ENCODE results near the gene IMMP2L.

Gene IMMP2L

DNA sequence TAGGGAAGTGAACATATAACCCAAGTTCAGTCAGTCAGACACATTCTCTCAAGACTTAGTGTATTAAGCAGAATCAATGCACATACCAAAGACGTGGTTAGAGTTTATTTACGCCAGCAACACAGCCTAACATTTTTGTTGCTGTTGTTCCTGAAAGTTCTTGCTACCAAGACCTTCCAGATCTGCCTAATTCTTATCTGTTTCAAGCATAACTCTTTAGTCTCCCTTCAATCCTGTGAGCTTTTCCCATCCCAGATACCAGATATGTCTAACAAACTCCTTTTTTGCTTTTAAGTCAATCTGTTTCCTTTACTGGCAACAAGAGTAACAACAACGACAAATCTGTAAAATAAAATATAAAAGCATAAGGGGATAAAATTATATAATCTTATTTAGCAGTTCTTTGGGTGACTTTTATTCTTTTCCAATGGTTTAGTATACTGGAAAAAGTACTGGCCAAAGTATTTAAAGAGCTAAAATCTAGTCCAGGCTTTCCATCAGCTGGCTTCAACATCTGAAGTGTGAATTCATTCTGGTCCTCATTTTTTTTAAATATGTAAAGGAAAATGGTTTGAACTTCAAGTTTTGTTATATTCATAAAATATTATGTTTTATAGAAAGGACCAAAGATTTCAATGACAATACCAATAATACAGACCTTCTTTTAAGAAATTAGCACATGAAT is 193.8 kb downstream of the IMMP2L start:
- no peak overlapping the region for H3K4me3 Mint-ChIP-seq
- H3K27me3 Mint-ChIP-seq, result no peaks in the 10 kb centered on the region
- H3K9me3 Mint-ChIP-seq, result no peaks in the 10 kb centered on the region
- no peak for ATAC-seq (ENCODE audit: low read depth)
- H3K4me1 Mint-ChIP-seq, result no peaks in the 10 kb centered on the region
- no peak for DNase-seq (ENCODE audit: low spot score in 2 of 2)
- H3K36me3 Mint-ChIP-seq, result peaks cover 4% of the 10 kb centered on the region
- no peak overlapping the region for H3K27ac Mint-ChIP-seq

DNA sequence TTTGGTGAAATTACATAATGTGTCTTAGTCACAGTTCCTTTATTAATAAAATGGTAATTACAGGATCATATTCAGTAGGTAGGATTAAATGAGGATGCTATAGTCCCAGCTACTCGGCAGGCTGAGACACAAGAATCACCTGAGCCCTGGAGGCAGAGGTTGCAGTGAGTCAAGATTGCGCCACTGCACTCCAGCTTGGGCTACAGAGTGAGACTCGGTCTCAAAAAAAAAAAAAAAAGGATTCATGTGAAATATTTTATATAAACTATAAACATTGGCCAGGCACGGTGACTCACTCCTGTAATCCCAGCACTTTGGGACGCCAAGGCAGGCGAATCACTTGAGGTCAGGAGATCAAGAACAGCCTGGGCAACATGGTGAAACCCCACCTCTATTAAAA is 197.9 kb downstream of the IMMP2L start:
- Mint-ChIP-seq H3K4me1 (no peaks in the 10 kb centered on the region), H3K4me3 (no peak overlapping the region), H3K27me3 (no peaks in the 10 kb centered on the region), H3K27ac (no peak overlapping the region), H3K9me3 (no peaks in the 10 kb centered on the region), H3K36me3 (no peaks in the 10 kb centered on the region)
- DNase-seq (ENCODE audit: low spot score in 2 of 2), result no peak
- ATAC-seq (ENCODE audit: low read depth), result no peak

DNA sequence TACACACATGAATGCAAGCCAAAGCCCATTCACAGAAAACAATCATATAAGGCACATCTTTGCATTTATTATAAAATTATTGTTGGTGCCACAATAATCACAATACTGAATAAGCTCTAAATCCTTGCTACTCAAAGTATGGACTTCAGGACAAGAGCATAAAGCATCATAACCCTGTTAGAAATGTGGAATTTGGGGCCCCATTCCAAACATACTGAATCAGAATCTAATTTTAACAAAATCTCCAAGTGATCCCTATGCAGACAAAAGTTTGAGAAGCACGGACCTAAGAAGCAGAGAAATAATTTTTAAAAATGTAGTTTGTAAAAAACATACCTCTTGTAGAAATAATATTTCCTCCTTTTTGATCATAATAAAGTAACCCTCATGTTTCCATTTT is 199.2 kb downstream of the IMMP2L start:
- H3K27me3 Mint-ChIP-seq, result no peaks in the 10 kb centered on the region
- no peak for DNase-seq (ENCODE audit: low spot score in 2 of 2)
- no peak overlapping the region for H3K4me3 Mint-ChIP-seq

DNA sequence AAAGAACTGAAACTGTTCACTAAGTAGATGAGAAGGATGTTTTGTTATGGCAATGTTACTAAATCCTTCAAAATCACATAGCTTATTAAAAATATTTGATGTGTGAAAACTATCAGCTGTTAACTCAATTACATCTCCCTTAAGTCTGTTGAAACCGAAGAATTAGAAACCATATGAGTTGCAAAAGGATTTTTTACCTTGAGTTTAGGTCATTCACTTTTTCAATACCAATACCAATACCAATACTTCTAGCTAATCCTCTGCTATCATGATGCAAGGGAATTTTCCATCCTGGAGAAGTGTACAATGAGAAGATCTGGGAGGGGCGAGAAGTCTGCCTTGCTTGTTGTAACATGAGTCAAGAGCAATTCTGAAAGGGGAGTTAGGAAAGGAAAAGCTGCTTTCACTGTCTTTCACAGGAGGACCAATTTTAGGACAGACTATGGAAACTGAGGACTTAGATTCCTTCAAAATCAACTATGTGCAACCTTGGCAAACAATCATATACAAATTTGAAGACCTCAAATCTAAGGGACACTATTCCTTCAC is 199.7 kb downstream of the IMMP2L start:
- H3K4me3 Mint-ChIP-seq, result no peak overlapping the region
- H3K27me3 Mint-ChIP-seq, result no peaks in the 10 kb centered on the region
- H3K36me3 Mint-ChIP-seq, result no peaks in the 10 kb centered on the region
- DNase-seq (ENCODE audit: low spot score in 2 of 2), result no peak
- H3K27ac Mint-ChIP-seq, result no peak overlapping the region
- peaks cover 2% of the 10 kb centered on the region for H3K4me1 Mint-ChIP-seq
- H3K9me3 Mint-ChIP-seq, result no peaks in the 10 kb centered on the region
- ATAC-seq (ENCODE audit: low read depth), result no peak

More for the DNA sequence above, 199.2 kb downstream of the IMMP2L start:
- peaks cover under 1% of the 10 kb centered on the region for H3K4me1 Mint-ChIP-seq
- H3K9me3 Mint-ChIP-seq, result no peaks in the 10 kb centered on the region
- H3K27ac Mint-ChIP-seq, result no peak overlapping the region
- no peaks in the 10 kb centered on the region for H3K36me3 Mint-ChIP-seq
- ATAC-seq (ENCODE audit: low read depth), result no peak

DNA sequence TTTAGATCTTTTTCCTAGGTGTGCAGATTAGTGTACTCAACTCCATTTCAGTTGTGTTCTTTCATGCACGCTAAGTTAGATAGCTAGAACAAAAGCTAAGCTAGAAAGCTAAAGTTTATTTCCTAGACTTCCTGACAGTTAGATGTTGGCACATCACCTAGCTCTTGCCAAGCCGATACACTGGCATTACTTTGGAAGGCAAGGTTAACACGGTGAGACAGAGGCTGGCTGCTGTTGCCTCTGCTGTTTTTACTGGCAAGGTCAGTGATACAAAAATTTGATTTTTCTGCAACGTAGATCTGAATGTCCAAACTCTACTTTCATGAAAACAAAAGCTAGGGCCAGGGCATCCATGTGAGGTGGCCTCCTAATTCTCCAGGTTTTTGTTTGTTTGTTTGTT is 203.4 kb downstream of the IMMP2L start:
- ATAC-seq (ENCODE audit: low read depth) (no peak), DNase-seq (ENCODE audit: low spot score in 2 of 2) (no peak)
- no peaks in the 10 kb centered on the region for H3K36me3 Mint-ChIP-seq
- H3K4me3 Mint-ChIP-seq, result no peak overlapping the region
- H3K27ac Mint-ChIP-seq, result no peak overlapping the region
- H3K27me3 Mint-ChIP-seq, result no peaks in the 10 kb centered on the region
- H3K4me1 Mint-ChIP-seq, result peaks cover 2% of the 10 kb centered on the region
- no peaks in the 10 kb centered on the region for H3K9me3 Mint-ChIP-seq

DNA sequence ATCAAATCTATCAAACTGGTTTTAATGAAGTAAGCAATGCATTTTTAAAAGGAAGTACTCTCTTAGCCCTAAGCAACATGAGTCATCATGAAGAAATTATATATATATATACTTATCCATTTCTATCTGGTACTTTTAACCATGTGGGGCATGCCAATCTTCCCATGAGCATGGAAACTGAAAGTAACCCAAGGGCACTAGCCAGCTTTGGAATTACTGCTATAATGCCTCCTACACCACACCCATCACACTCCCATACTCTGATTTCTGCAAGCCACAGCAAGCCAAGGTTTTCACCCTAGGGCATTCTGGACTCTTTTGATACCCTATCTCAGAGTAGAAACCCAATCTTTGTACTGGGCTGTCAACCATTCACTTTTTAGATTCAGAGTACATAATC is 204.6 kb downstream of the IMMP2L start:
- ATAC-seq (ENCODE audit: low read depth) (no peak), DNase-seq (ENCODE audit: low spot score in 2 of 2) (no peak)
- H3K9me3 Mint-ChIP-seq, result no peaks in the 10 kb centered on the region
- H3K4me3 Mint-ChIP-seq, result no peak overlapping the region
- H3K27me3 Mint-ChIP-seq, result no peaks in the 10 kb centered on the region
- peaks cover 3% of the 10 kb centered on the region for H3K36me3 Mint-ChIP-seq
- no peak overlapping the region for H3K27ac Mint-ChIP-seq
- peaks cover 2% of the 10 kb centered on the region for H3K4me1 Mint-ChIP-seq

DNA sequence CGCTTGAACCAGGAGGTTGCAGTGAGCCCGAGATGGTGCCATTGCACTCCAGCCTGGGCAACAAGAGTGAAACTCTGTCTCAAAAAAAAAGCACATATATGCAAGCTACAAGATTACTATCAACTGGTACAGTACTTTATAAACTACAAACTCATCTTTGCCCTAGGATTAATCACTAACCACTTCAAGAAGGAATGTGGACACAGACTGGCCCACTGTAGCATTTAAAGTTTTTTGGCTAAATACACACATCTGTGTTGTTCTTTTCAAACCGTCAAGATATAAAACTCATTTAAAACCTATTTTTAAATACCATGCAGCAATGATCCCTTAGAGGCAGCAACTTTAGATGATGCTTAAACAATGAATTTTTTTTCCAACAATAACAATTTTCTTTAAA is 205.4 kb downstream of the IMMP2L start:
- no peak overlapping the region for H3K4me3 Mint-ChIP-seq
- DNase-seq (ENCODE audit: low spot score in 2 of 2), result no peak
- no peaks in the 10 kb centered on the region for H3K27me3 Mint-ChIP-seq
- ATAC-seq (ENCODE audit: low read depth), result no peak
- H3K4me1 Mint-ChIP-seq, result peaks cover 2% of the 10 kb centered on the region
- H3K36me3 Mint-ChIP-seq, result peaks cover 3% of the 10 kb centered on the region
- no peak overlapping the region for H3K27ac Mint-ChIP-seq
- H3K9me3 Mint-ChIP-seq, result no peaks in the 10 kb centered on the region

DNA sequence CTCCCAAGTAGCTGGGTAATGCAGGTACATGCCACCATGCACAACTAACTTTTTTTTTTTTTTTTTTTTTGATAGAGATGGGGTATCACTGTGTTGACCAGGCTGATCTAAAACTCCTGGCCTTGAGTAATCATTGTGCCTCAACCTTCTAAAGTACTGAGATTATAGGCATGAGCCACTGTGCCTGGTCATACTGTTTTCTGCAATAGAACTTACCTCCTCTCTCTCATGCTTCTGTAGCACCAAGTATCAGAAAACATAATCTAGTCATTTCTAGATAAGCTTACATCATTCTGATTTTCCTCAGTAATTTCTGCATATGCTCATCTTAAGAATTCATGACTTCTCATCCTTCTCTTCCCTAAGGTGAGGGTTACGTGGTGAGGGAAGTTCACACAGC is 210.0 kb downstream of the IMMP2L start:
- ATAC-seq (ENCODE audit: low read depth) (no peak), DNase-seq (ENCODE audit: low spot score in 2 of 2) (no peak)
- no peaks in the 10 kb centered on the region for H3K27me3 Mint-ChIP-seq
- H3K4me3 Mint-ChIP-seq, result no peak overlapping the region
- H3K27ac Mint-ChIP-seq, result no peak overlapping the region
- H3K36me3 Mint-ChIP-seq, result peaks cover 5% of the 10 kb centered on the region
- H3K9me3 Mint-ChIP-seq, result no peaks in the 10 kb centered on the region
- no peaks in the 10 kb centered on the region for H3K4me1 Mint-ChIP-seq

DNA sequence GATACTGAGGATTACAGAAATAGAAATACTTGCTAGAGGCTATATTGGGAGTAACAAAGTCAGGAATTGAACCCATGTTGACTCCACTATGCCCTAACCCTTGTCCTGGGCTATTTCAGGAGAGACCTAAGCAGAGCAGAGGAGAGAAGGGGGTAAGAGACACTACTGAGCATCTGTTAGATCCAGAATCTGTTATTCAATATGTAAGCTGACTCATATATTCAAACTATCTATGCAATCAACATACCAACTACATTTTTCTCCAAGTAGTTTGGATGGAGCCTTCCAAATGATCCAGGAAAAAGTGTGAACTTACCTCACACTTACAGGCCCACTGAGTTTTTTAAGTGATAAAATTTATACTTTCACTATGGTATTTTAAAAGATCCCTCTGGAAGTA is 216.1 kb downstream of the IMMP2L start:
- Mint-ChIP-seq H3K4me1 (no peaks in the 10 kb centered on the region), H3K27me3 (no peaks in the 10 kb centered on the region), H3K27ac (no peak overlapping the region)

DNA sequence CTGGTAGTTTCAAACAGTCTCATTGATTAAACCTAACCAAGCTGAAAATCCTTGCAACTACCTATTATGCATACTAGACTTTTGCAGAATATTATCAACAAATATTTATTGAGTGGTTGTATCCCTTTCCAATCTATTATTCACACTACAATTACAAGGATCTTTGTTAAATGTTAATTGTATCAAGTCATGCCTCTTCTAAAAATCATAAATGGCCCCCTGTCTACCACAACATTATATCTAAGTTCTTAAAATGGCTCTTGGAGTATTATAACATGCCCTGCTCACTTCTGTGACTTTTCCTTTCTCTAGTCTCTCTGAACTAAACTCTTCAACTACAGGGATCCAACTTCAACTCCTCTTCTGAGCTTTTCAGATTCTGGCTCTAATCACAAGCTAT is 219.3 kb downstream of the IMMP2L start:
- Mint-ChIP-seq H3K4me1 (no peaks in the 10 kb centered on the region), H3K36me3 (peaks cover 24% of the 10 kb centered on the region), H3K27me3 (no peaks in the 10 kb centered on the region), H3K4me3 (no peak overlapping the region), H3K27ac (no peak overlapping the region), H3K9me3 (peaks cover 15% of the 10 kb centered on the region)
- DNase-seq (ENCODE audit: low spot score in 2 of 2) (no peak), ATAC-seq (ENCODE audit: low read depth) (no peak)

More for the DNA sequence above, 216.1 kb downstream of the IMMP2L start:
- ATAC-seq (ENCODE audit: low read depth), result no peak
- Mint-ChIP-seq H3K9me3 (peaks cover 15% of the 10 kb centered on the region), H3K36me3 (peaks cover 24% of the 10 kb centered on the region), H3K4me3 (no peak overlapping the region)
- no peak for DNase-seq (ENCODE audit: low spot score in 2 of 2)

DNA sequence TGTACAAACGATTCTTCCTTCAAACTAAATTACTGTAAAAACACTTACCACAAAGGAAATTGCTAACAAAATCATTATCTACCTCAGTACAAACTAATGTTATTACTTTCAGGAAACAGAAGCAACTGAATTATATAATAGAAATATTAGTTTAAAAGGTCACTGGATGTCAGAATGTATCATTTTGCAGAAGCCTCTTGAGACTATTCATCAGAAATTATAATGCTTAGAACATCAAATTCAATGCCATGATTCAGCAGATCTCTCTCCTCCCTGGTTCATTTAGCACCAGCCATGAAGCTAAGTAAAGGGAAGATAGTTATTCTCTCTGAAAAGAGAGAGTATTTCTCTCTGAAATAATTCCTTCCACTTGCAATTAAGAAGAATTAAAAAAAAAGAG is 223.3 kb downstream of the IMMP2L start:
- Mint-ChIP-seq H3K27me3 (no peaks in the 10 kb centered on the region), H3K9me3 (peaks cover 8% of the 10 kb centered on the region), H3K36me3 (peaks cover 11% of the 10 kb centered on the region), H3K4me3 (no peak overlapping the region), H3K27ac (no peak overlapping the region), H3K4me1 (no peaks in the 10 kb centered on the region)
- ATAC-seq (ENCODE audit: low read depth) (no peak), DNase-seq (ENCODE audit: low spot score in 2 of 2) (no peak)

DNA sequence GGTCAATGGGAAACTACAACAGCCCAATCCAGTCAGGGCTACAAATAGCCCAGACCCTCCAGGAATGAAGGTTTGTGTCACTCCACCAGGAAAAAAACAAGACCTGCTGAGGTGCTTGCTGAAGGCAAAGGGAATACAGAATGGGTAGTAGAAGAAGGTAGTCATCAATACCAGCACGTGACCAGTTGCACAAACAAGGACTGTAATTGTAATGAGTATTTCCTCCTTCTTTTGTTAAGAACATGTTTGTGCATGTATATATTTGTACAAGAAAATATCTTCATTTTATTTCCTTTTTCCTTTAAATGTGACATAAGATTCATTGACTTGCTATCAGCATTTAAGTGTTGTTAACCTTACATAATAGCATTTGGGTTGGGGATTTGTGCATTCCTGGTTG is 229.3 kb downstream of the IMMP2L start:
- Mint-ChIP-seq H3K9me3 (peaks cover 4% of the 10 kb centered on the region), H3K4me3 (no peak overlapping the region), H3K27ac (no peak overlapping the region), H3K4me1 (peaks cover 7% of the 10 kb centered on the region), H3K27me3 (no peaks in the 10 kb centered on the region), H3K36me3 (peaks cover 7% of the 10 kb centered on the region)
- no peak for DNase-seq (ENCODE audit: low spot score in 2 of 2)
- ATAC-seq (ENCODE audit: low read depth), result no peak

DNA sequence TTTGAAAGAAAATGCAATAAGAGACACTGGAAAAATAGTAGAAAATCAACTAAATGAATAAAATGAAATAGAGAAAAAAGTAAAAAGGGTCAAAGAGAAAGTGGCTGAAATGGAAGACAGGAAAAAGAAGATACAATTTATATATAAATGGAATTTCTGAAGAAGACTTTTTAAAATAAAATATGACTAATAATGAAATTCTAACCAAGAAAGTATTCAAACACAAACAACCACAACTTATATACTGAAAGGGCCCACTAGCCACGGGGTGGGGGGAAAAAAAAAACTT is 232.1 kb downstream of the IMMP2L start:
- Mint-ChIP-seq H3K4me1 (peaks cover 7% of the 10 kb centered on the region), H3K4me3 (no peak overlapping the region), H3K27ac (no peak overlapping the region), H3K27me3 (no peaks in the 10 kb centered on the region), H3K9me3 (peaks cover 4% of the 10 kb centered on the region), H3K36me3 (peaks cover 7% of the 10 kb centered on the region)
- ATAC-seq (ENCODE audit: low read depth), result no peak
- DNase-seq (ENCODE audit: low spot score in 2 of 2), result no peak

DNA sequence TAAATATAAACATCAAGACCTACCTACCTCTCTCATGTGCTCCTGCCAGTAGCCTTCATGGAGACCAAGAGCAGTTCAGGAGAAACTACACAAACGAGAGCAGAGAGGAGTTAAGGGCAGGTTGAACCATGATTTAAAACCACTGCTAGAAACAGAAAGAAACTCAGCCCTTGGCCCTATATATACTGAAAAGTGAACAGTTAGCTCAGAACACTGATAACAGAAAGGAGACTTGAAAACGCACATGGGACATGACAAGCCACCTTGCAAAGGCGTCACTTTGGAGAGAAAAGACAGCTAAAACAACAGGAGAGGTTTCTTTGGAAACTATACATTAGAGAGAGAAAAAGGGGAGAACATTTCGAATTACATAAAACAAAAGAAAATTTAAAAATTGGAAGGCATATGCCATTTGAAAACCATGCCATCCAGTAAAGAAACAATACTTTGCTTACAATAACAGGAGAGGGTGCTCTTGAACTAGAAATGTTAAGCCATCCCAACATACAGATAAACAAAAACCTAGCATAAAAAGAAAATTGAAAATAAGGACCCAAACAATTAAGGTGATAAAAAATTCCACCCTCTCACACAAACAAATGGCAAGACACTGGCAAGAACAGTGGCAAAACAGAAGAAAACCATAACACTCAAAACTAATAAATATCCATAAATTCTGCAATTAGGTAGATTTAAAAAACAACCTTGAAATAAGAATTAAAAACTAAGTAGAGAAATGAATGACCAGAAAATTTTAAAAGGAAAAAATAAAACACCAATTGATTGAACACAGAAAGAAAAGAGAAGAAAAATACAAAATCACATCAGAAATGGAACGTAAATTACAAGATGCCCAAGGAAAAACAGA is 232.7 kb downstream of the IMMP2L start:
- no peak overlapping the region for H3K4me3 Mint-ChIP-seq
- H3K36me3 Mint-ChIP-seq, result peaks cover 5% of the 10 kb centered on the region
- DNase-seq (ENCODE audit: low spot score in 2 of 2), result no peak
- H3K9me3 Mint-ChIP-seq, result peaks cover 4% of the 10 kb centered on the region
- H3K27me3 Mint-ChIP-seq, result no peaks in the 10 kb centered on the region
- peaks cover 7% of the 10 kb centered on the region for H3K4me1 Mint-ChIP-seq
- no peak overlapping the region for H3K27ac Mint-ChIP-seq
- no peak for ATAC-seq (ENCODE audit: low read depth)
